Measurements from ENCODE around the gene RCOR3. TPM values are rescaled to one million over a fixed set of nuclear protein-coding genes. Genes with fewer than 3 reads are reported as not detected.
A peak's percentile ranks its signal among the peaks of the same experiment; 100 is the strongest.

The RCOR3 gene
- total RNA-seq, 1 donor from 2014 or later: 46.5 TPM

- intact Hi-C loops (cut with DNase I): no loop called here
- DNase-seq (ENCODE audit: missing footprints) (no peak), ATAC-seq (no peak)
Observed at GRCh38 chr1:211352465-211352864, 93.3 kb downstream of the RCOR3 start.

- no peak for ATAC-seq
- DNase-seq (ENCODE audit: missing footprints): no peak
- intact Hi-C loops (cut with DNase I): no loop called here
Observed at GRCh38 chr1:211352985-211353515, 93.9 kb downstream of the RCOR3 start.

- ATAC-seq (peak; percentile 20), DNase-seq (ENCODE audit: missing footprints) (no peak)
Observed at GRCh38 chr1:211353562-211354212, 94.5 kb downstream of the RCOR3 start.

GRCh38 chr1:211355873-211356272 lies 96.7 kb downstream of the RCOR3 start:
- DNase-seq (ENCODE audit: missing footprints) (no peak), ATAC-seq (no peak)
- intact Hi-C loops (cut with DNase I): no loop called here

More at GRCh38 chr1:211353562-211354212, 94.5 kb downstream of the RCOR3 start:
- intact Hi-C loops (cut with DNase I): no loop called here

GRCh38 chr1:211356723-211357407 lies 97.7 kb downstream of the RCOR3 start:
- ATAC-seq (no peak), DNase-seq (ENCODE audit: missing footprints) (no peak)
- intact Hi-C loops (cut with DNase I): no loop called here

- DNase-seq (ENCODE audit: missing footprints) (no peak), ATAC-seq (no peak)
- intact Hi-C loops (cut with DNase I): no loop called here
Observed at GRCh38 chr1:211358685-211359084, 99.5 kb downstream of the RCOR3 start.

GRCh38 chr1:211359876-211360275 lies 100.7 kb downstream of the RCOR3 start:
- intact Hi-C loops (cut with DNase I): no loop called here
- no peak for DNase-seq (ENCODE audit: missing footprints)
- ATAC-seq: no peak

- no peak for DNase-seq (ENCODE audit: missing footprints)
- intact Hi-C loops (cut with DNase I): no loop called here
- no peak for ATAC-seq
Observed at GRCh38 chr1:211361202-211361601, 102.0 kb downstream of the RCOR3 start.

Other genes with a start within 250 kb of the RCOR3 start
- gene KCNH1, start 125.2 kb upstream of the RCOR3 start, total RNA-seq: not detected
- gene TRAF5, start 67.5 kb downstream of the RCOR3 start, total RNA-seq: 2.1 TPM
- gene RD3, start 232.8 kb downstream of the RCOR3 start, total RNA-seq: not detected

Measured in Right ventricle myocardium inferior (tissue), 1 donor.